Gastroesophageal sphincter (tissue), 3 donors: ENCODE data around the gene HSF5.

Experiments used
- CTCF ChIP-seq, 4 experiments: fragments of 200-600 bp in 2 of 4; fragments of 450-650 bp in 2 of 4; sonication (generic) in 1 of 4; IDR thresholded peaks; one replicate each; pipeline ENCODE4 v1.5.1; 2017 to 2019; ENCODE audit warnings: antibody characterized with exemption in 4 of 4, mild to moderate bottlenecking in 2 of 4, moderate library complexity in 2 of 4
- EP300 ChIP-seq: sonication (generic); formaldehyde crosslinking; IDR thresholded peaks from one replicate; pipeline ENCODE4 v1.6.1; 2017; ENCODE audit warnings: antibody characterized with exemption, mild to moderate bottlenecking
- POLR2A ChIP-seq, 2 donors: fragments of 450-650 bp; IDR thresholded peaks; one replicate each; pipeline ENCODE4 v1.6.1; 2017; ENCODE audit warnings: antibody characterized with exemption in 2 of 2, mild to moderate bottlenecking in 2 of 2, moderate library complexity in 1 of 2

GRCh38 chr17:58436805-58437239 is 51.4 kb downstream of the HSF5 start:
- TF ChIP-seq CTCF (IDR thresholded peaks at IDR 0.05) (no peak), POLR2A (IDR thresholded peaks at IDR 0.05) (no peak), EP300 (no peak)
